GM10248 (cell line): Measurements from ENCODE around the gene SLC25A1.

Experiments used
- CTCF ChIA-PET: fragments of 300-600 bp; sonication (Branson Sonifier 250); formaldehyde crosslinking; extraction: SDS; loops from one replicate; lab custom pipeline; 2021; ENCODE audit warnings: antibody characterized with exemption; lab: Yijun Ruan, JAX
- POLR2A ChIA-PET: fragments of 350-650 bp; sonication (Branson Sonifier 250); formaldehyde crosslinking; extraction: SDS; loops from one replicate; lab custom pipeline; 2020; ENCODE audit warnings: antibody characterized with exemption; lab: Yijun Ruan, JAX
- DNase-seq: peaks from one replicate; pipeline ENCODE4 v3.0.0; 2012; ENCODE audit errors: extremely low spot score
- TF ChIP-seq, protein P1 (sequence below): IDR thresholded peaks from 2 replicates; pipeline ENCODE4 v1.5.1; 2012; ENCODE audit warnings: mild to moderate bottlenecking, low read depth; ENCODE audit errors: extremely low read depth, missing control alignments, control extremely low read depth

Gene SLC25A1

DNA sequence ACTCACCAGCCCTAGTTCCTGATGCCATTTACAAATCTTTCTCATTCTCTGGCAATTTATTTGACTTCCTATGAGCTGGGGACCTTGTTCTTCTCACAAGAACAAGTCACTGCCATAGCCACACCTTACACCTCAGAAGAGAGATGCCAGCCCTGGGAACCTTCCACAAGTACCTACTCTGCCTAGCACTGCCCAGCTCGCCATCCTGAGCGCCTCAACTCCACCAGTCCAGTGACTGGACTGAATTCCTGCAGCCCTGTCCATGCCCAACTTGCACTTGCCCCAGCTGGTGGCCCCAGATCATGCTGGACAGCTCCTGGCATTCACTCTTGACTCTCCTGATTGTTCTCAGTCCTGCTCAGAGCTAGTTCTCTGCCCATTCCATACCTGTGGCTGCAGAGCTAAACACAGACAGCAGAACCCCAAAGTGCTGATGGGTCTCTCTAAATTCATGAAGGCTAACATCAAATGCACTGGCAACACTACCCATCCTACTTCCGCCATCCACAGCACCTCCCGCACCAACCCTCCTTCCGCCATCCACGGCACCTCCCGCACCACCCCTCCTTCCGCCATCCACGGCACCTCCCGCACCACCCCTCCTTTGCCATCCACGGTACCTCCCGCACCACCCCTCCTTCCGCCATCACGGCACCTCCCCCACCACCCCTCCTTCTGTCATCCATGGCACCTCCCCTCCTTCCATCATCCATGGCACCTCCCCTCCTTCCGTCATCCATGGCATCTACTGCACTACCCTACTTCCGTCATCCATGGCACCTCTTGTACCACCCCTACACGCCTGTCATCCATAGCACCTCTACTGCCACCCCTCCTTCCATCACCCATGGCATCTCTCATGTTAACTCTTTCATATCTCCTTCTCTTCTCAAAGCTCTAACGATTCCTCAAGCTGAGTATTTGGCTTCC, 23.6 kb upstream of the SLC25A1 start:
- ChIA-PET POLR2A (no interaction called here), CTCF (interaction anchor here (1.4 to 1.6 kb wide), 3 partner anchors 8 to 72 kb away, joined by 3 to 4 read pairs (median 3); no protein-coding TSS in a partner anchor)
- no peak for DNase-seq
- TF ChIP-seq, protein P1, sequence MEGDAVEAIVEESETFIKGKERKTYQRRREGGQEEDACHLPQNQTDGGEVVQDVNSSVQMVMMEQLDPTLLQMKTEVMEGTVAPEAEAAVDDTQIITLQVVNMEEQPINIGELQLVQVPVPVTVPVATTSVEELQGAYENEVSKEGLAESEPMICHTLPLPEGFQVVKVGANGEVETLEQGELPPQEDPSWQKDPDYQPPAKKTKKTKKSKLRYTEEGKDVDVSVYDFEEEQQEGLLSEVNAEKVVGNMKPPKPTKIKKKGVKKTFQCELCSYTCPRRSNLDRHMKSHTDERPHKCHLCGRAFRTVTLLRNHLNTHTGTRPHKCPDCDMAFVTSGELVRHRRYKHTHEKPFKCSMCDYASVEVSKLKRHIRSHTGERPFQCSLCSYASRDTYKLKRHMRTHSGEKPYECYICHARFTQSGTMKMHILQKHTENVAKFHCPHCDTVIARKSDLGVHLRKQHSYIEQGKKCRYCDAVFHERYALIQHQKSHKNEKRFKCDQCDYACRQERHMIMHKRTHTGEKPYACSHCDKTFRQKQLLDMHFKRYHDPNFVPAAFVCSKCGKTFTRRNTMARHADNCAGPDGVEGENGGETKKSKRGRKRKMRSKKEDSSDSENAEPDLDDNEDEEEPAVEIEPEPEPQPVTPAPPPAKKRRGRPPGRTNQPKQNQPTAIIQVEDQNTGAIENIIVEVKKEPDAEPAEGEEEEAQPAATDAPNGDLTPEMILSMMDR: no peak

DNA sequence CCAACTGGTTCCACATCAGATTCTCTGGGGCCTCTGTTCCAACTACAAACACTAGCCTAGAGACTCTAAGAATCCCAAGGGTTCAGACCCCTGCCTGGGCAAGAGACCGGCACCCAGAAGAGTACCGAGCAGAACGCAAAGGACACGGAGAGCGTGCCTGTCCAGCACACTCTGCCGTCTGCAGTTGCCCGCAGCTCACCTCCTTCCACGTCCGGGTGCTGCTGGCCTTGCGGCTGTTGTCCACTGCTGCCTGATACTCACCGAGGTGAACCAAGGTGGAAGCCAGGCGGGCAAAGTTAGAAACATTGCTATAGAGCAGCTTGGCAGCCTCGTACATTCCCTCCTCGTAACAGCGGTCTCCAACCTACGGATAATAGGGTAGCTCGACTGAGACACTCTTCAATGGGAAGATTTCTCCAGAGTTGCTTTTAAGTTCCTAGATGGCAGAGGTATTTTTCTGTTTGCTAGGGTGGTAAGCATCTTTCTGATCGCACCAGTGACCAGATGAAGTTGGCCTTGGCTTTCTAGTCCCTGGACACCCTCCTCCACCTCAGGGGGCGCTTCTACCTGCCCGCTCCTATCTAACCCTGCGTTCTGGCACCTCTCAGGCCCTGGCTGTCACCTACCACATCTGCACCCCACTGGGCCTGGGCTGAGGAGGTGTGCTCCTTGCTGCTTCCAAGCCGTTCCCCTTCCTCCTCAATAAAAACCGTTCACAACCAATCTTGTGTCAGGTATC, 22.8 kb upstream of the SLC25A1 start:
- TF ChIP-seq, protein P1: no peak
- no peak for DNase-seq
- POLR2A ChIA-PET: no interaction called here
- CTCF ChIA-PET: interaction anchor here (1.5 to 1.6 kb wide), 2 partner anchors 7 to 73 kb away, joined by 3 read pairs; no protein-coding TSS in a partner anchor

GRCh38 chr22:19199479-19199878, 20.9 kb upstream of the SLC25A1 start:
- no peak for DNase-seq
- CTCF ChIA-PET: interaction anchor here (1.0 to 1.1 kb wide), 2 partner anchors 20 to 431 kb away, joined by 3 to 6 read pairs; partner anchors contain the start of gene SLC25A1
- POLR2A ChIA-PET: no interaction called here
- TF ChIP-seq, protein P1: no peak

GRCh38 chr22:19197997-19198865, 19.7 kb upstream of the SLC25A1 start:
- ChIA-PET POLR2A (no interaction called here), CTCF (interaction anchor here (1.0 kb wide), 1 partner anchor 18 kb away, joined by 4 read pairs; no protein-coding TSS in a partner anchor)
- TF ChIP-seq, protein P1: no peak
- no peak for DNase-seq

DNA sequence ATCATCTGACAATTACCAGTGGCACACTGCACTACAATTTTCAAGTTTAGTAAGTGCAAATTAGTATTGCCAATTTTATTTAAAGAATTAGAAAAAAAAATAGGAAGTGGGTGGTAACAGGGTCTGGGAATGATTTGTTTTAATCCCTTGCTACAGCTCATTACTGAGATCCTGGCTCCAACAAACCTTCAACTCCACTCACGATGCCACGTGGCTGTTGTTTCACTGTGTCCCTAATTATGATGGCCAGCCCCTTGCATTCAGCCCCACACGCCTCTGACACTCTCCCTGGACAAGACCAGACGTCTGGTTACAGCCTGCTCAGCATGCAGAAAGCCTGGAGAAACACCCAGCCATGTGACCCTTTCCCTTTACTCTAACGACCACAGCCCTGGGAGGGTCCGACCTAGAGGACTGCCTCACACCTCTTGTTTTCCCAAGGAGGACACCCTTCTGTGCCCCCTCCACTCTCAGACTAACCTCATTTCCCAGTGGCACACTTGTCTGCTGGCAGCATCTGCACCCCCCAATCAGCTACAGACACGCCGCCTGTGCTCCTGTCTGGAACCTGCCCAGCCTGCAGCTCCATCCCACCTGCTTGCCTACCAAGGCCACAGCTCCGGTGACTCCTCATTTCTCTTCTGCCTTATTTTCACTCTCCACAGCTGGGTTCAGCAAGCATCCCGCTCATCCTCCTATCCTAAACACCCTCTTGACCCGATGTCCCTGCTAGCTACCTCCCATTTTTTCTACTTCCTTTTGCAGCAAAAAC, 18.5 kb upstream of the SLC25A1 start:
- POLR2A ChIA-PET: no interaction called here
- DNase-seq: no peak
- TF ChIP-seq, protein P1: no peak
- CTCF ChIA-PET: interaction anchor here (1.0 to 1.4 kb wide), 3 partner anchors 17 to 18 kb away, joined by 3 to 4 read pairs (median 4); partner anchors contain the start of gene SLC25A1
